ENCODE measurements around the gene RXFP3. TPM values are rescaled to one million over a fixed set of nuclear protein-coding genes. Genes with fewer than 3 reads are reported as not detected.
"Not testable (repeated sequence)": the region's sequence is repeated elsewhere in the genome, so short reads cannot be mapped to it uniquely, and the experiment has no call there.

RXFP3 gene, protein sequence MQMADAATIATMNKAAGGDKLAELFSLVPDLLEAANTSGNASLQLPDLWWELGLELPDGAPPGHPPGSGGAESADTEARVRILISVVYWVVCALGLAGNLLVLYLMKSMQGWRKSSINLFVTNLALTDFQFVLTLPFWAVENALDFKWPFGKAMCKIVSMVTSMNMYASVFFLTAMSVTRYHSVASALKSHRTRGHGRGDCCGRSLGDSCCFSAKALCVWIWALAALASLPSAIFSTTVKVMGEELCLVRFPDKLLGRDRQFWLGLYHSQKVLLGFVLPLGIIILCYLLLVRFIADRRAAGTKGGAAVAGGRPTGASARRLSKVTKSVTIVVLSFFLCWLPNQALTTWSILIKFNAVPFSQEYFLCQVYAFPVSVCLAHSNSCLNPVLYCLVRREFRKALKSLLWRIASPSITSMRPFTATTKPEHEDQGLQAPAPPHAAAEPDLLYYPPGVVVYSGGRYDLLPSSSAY
- not detected for total RNA-seq

DNA sequence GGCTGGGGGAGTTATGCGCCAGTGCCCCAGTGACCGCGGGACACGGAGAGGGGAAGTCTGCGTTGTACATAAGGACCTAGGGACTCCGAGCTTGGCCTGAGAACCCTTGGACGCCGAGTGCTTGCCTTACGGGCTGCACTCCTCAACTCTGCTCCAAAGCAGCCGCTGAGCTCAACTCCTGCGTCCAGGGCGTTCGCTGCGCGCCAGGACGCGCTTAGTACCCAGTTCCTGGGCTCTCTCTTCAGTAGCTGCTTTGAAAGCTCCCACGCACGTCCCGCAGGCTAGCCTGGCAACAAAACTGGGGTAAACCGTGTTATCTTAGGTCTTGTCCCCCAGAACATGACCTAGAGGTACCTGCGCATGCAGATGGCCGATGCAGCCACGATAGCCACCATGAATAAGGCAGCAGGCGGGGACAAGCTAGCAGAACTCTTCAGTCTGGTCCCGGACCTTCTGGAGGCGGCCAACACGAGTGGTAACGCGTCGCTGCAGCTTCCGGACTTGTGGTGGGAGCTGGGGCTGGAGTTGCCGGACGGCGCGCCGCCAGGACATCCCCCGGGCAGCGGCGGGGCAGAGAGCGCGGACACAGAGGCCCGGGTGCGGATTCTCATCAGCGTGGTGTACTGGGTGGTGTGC, at the start of gene RXFP3:
Gene RXFP3, plus strand, starts transcription at position 6 of the 636 bp plus-strand sequence. Its CDS starts 355 bp downstream, at position 361.
- ATAC-seq, result peak; percentile 61
- no peak for DNase-seq (ENCODE audit: low spot score)
- intact Hi-C loops (cut with DNase I), result no loop called here

GRCh38 chr5:33887268-33887667, 48.9 kb upstream of the RXFP3 start:
- intact Hi-C loops (cut with DNase I), result no loop called here
- DNase-seq (ENCODE audit: low spot score) (no peak), ATAC-seq (no peak)

- ATAC-seq, result no peak
Observed at GRCh38 chr5:33888587-33888986, 47.6 kb upstream of the RXFP3 start.

DNA sequence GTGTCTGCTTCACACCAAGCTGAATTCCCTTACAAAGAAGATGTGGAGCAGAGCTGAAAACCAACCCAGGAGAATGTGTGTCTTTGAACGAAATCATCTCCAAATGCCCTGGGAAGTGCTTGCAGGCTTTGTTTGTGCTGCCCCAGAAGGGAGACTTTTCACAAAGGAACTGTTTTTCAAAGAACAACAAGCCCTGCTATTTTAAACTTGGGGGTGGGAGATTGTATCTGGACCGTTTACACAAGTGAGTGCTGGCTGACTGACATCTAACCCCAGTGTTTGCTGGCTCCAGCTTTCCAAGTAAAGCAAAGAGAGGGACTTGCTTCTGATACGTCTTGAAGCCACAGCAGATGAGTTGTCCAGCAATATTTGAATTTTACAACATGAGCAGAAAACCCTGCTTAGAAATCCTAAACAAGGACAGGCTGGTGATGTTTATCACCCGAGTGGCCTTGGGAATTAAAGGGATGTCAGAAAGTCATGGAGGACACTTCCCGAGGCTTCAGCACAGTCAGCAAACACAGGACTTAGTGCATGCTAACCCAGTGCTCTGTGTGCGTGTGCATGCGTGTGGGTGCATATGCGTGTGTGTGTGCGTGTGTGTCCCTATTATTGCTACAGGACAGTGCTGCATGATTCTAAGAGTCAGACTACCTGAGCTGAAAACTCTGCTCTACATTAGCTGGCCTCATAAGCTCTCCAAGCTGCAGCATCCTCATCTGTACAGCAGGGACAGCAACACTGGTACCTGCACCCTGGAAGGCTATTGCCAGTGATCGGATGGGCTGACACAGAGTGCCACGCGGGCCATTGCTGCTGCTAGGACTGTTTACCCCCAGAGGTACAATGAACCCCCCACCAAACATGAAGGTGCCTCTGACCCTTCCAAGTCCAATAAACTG, 45.8 kb upstream of the RXFP3 start:
- intact Hi-C loops (cut with DNase I), result no loop called here
- DNase-seq (ENCODE audit: low spot score), result no peak
- peak; percentile 61 for ATAC-seq

More at GRCh38 chr5:33888587-33888986, 47.6 kb upstream of the RXFP3 start:
- DNase-seq (ENCODE audit: low spot score), result no peak
- intact Hi-C loops (cut with DNase I), result no loop called here

DNA sequence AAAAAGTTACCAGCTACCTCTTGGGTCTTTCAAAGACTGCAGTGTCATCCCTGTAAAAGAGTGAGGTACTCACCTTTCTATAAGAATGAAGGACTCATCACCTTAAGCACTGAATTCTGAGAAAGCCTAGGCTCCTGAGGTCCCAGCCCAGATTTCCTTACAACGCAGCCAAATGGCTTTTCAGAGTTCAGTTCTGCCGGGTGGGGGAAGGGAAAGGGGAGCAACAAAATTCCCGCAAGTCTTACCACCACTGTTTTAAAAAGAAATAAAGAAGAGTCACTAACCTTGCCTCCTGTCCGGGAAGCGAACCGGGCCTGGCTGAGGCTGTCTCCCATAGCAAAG, 44.8 kb upstream of the RXFP3 start:
- intact Hi-C loops (cut with DNase I), result no loop called here
- ATAC-seq (peak; percentile 2), DNase-seq (ENCODE audit: low spot score) (no peak)

DNA sequence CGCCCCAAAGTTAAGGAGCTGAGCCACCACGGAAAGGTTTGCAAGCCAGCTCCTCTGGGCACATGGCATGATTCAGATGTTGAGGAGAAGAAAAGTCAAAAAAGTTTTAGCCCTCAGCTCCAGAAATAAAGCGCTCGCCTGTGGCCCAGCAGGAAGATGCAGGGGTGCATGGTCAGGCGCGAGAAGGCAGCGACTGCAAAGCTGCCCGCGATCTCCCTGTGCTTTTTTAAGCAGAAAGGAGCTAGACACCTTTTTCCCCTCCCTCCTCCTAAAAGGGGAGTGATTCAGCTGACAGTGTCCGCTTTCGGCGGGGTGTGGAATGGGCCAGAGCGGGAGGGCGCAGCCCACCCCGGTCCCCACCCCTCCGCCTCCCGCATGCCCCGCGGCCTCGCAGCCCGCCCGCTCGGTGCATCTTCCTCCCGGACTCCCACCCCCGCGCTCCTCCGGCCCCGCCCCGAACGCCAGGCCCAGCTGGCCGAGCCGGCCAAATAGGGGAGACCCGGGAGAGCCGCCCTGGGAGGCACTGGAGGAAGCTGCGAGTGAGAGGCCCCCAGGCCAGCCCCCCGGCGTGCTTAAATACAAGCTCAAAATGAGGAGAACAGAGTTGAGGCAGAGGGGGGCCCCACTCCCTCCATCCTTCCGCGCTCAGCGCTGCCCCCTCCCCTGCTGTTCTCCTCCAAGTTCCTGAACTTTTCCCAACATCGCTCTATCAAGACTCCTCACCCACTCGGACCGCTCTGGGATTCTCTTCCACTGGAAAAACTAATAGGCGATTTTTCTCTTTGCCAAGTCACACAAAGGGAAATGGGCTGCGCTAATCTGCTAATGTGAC, 44.2 kb upstream of the RXFP3 start, which contains the start of gene ADAMTS12:
Gene ADAMTS12, minus strand, starts transcription at position 203 of the 832 bp plus-strand sequence. Its CDS starts 134 bp downstream, at position 69.
- intact Hi-C loops (cut with DNase I), result no loop called here
- DNase-seq (ENCODE audit: low spot score) (peak; percentile 71), ATAC-seq (peak; percentile 77)

DNA sequence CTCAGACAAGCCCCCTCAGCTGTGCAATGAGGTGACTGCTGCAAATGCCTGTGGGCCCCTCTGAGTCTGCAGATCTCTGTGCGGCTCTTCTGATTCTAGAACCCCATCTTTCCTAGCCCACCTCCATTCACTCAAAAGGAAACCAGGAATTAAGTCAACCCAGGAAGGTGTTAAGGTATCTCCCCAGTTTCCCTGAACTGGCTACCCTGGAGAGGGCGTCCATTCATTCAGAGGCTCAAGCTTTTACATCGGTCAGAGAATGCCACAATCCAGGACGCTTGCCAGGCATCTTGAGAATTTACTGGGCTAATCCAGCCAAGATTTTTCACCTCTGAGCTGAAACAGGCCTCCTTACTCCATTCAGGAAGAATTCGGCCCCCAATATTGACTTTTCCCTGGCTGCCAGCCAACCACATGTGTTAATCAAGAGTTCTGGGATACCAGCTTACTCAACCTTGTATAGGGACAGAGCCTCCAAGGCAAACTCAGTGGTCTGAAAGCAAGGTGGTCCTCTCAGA, 43.5 kb upstream of the RXFP3 start:
- ATAC-seq (peak; percentile 58), DNase-seq (ENCODE audit: low spot score) (peak; percentile 70)
- intact Hi-C loops (cut with DNase I), result no loop called here

DNA sequence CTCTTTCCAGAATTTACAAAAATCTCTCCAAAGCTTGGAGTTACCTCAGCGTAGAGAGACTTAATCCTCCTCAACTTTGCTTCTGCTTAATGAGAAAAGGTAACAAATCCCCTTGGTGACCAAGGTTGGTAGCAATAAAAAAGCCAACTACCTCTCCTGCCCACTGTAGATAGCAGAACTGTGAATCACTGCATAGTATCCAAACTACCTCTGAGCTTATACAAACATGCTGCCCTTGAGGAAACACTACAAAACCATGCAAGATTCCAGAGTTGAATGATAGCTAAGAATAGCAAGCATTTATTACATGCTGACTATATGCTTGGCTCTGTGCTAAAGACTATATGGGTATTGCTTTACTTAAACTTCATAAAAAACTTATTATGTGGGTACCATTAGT, 41.6 kb upstream of the RXFP3 start:
- no peak for ATAC-seq
- no peak for DNase-seq (ENCODE audit: low spot score)
- intact Hi-C loops (cut with DNase I), result no loop called here

GRCh38 chr5:33901156-33901555, 35.0 kb upstream of the RXFP3 start:
- DNase-seq (ENCODE audit: low spot score) (no peak), ATAC-seq (no peak)
- intact Hi-C loops (cut with DNase I), result no loop called here

DNA sequence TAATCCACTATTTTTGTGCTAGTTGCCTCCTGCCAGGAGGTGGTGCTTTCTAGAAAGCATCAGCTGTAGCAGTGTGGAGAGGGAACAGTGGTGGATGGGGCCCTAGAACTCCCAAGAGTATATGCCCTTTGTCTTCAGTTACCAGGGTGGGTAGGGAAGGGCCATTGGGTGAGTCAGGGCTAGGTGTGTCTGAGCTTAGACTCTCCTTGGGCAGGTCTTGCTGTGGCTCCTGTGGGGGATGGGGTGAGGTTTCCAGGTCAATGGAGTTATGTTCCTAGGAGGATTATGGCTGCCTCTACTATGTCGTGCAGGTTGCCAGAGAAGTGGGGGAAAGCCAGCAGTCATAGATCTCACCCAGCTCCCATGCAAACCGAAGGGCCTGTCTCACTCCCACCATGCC, 33.1 kb upstream of the RXFP3 start:
- ATAC-seq (no peak), DNase-seq (ENCODE audit: low spot score) (no peak)
- intact Hi-C loops (cut with DNase I), result no loop called here

DNA sequence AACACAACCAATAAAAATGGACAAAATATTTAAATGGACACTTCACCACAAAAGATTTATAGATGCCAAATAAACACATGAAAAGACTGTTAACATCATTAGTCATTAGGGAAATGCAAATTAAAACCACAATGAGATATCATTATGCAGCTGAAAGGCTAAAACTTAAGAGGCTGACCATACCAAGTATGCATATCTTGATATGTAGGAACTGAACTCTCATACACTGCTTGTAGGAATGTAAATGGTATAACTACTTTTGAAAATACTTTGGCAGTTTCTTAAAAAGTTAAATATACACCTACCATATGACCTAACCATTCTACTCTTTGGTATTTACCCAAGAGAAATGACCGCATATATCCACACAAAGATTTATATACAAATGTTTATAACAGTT, 30.8 kb upstream of the RXFP3 start:
- no peak for ATAC-seq
- no peak for DNase-seq (ENCODE audit: low spot score)
- intact Hi-C loops (cut with DNase I), result no loop called here

GRCh38 chr5:33906248-33906647, 29.9 kb upstream of the RXFP3 start:
- intact Hi-C loops (cut with DNase I); ATAC-seq; DNase-seq (ENCODE audit: low spot score): not testable (repeated sequence)

GRCh38 chr5:33914844-33915243, 21.3 kb upstream of the RXFP3 start:
- ATAC-seq; intact Hi-C loops (cut with DNase I); DNase-seq (ENCODE audit: low spot score): not testable (repeated sequence)

- DNase-seq (ENCODE audit: low spot score) (no peak), ATAC-seq (no peak)
- intact Hi-C loops (cut with DNase I), result no loop called here
Observed at GRCh38 chr5:33921002-33921401, 15.2 kb upstream of the RXFP3 start.

GRCh38 chr5:33925278-33925677, 10.9 kb upstream of the RXFP3 start:
- intact Hi-C loops (cut with DNase I), result no loop called here
- ATAC-seq (no peak), DNase-seq (ENCODE audit: low spot score) (no peak)

- ATAC-seq (peak; percentile 42), DNase-seq (ENCODE audit: low spot score) (no peak)
- intact Hi-C loops (cut with DNase I), result no loop called here
Observed at GRCh38 chr5:33927685-33928084, 8.5 kb upstream of the RXFP3 start.

DNA sequence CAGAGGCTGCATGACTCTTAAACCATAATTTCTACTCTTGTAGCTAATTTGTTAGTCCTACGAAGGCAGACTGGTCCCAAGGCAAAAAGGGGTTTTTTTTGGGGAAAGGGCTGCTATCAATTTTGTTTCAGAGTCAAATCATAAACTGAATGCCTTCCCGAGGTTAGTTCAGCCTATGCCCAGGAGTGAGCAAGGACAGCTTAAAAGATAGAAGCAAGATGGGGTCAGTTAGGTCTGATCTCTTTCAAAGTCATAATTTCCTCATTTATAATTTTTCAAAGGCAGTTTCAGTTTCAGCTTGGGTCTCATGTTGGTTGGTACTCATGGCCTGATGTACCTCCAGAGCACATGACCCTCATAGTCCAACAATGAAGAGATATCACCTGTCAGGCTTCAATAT, 7.9 kb upstream of the RXFP3 start:
- intact Hi-C loops (cut with DNase I), result no loop called here
- no peak for DNase-seq (ENCODE audit: low spot score)
- ATAC-seq, result no peak

GRCh38 chr5:33929925-33930690, 6.1 kb upstream of the RXFP3 start:
- ATAC-seq (no peak), DNase-seq (ENCODE audit: low spot score) (no peak)
- intact Hi-C loops (cut with DNase I), result no loop called here

All from sciatic nerve (tissue), 2 donors.